HEK293 (cell line): ENCODE measurements around the gene MRTFB.

Experiments
- CTCF ChIA-PET: fragments of 350-600 bp; formaldehyde crosslinking; extraction: SDS; loops from one replicate; lab custom pipeline; 2021; ENCODE audit warnings: antibody characterized with exemption; lab: Yijun Ruan, JAX
- POLR2A ChIA-PET: fragments of 300-600 bp; formaldehyde crosslinking; extraction: SDS; loops from one replicate; lab custom pipeline; 2020; ENCODE audit warnings: antibody characterized with exemption, inconsistent platforms; lab: Yijun Ruan, JAX
- H3K27ac ChIP-seq: fragments of 200-500 bp; sonication (Bioruptor generic); 2 replicates; pipeline ENCODE4 v1.5.1; 2014; ENCODE audit warnings: low read depth, low read length, control low read depth, inconsistent platforms; ENCODE audit errors: extremely low read depth
- H3K36me3 ChIP-seq, 2 experiments: fragments of 200-500 bp in 1 of 2; sonication (Bioruptor generic) in 1 of 2; 1 replicate in 1 of 2; 2 replicates in 1 of 2; pipeline ENCODE4 v1.5.1; 2014 to 2017; ENCODE audit warnings: inconsistent platforms in 2 of 2, low read length in 2 of 2; ENCODE audit not compliant: control insufficient read depth in 2 of 2, insufficient read depth in 1 of 2
- H3K4me1 ChIP-seq: fragments of 200-500 bp; sonication (Bioruptor generic); 2 replicates; pipeline ENCODE4 v1.5.1; 2014; ENCODE audit warnings: mild to moderate bottlenecking, low read length, inconsistent platforms; ENCODE audit not compliant: control insufficient read depth, insufficient read depth
- H3K4me3 ChIP-seq: 2 replicates; pipeline ENCODE4 v1.5.1; 2011; ENCODE audit warnings: low read depth, mild to moderate bottlenecking, control low read depth, low read length, moderate library complexity
- H3K9me3 ChIP-seq: fragments of 200-500 bp; sonication (Bioruptor generic); 2 replicates; pipeline ENCODE4 v1.5.1; 2014; ENCODE audit warnings: low read depth, low read length, inconsistent platforms; ENCODE audit not compliant: control insufficient read depth, insufficient read depth
- ATF2 ChIP-seq: fragments of 450-650 bp; formaldehyde crosslinking; IDR thresholded peaks from 2 replicates; pipeline ENCODE4 v1.5.1; 2016; ENCODE audit warnings: missing biosample characterization, missing genetic modification characterization, low read depth
- GLI4 ChIP-seq: fragments of 450-650 bp; formaldehyde crosslinking; IDR thresholded peaks from 2 replicates; pipeline ENCODE4 v1.5.1; 2016; ENCODE audit warnings: missing biosample characterization, missing genetic modification characterization
- GLIS2 ChIP-seq: fragments of 450-650 bp; formaldehyde crosslinking; IDR thresholded peaks from 2 replicates; pipeline ENCODE4 v1.5.1; 2016; ENCODE audit warnings: missing biosample characterization, missing genetic modification characterization
- HOXC10 ChIP-seq: sonication (generic); formaldehyde crosslinking; IDR thresholded peaks from 2 replicates; pipeline ENCODE4 v1.8.1; 2023; ENCODE audit warnings: mild to moderate bottlenecking, missing genetic modification reagents
- PRDM6 ChIP-seq: fragments of 450-650 bp; formaldehyde crosslinking; IDR thresholded peaks from 2 replicates; pipeline ENCODE4 v1.5.1; 2017; ENCODE audit warnings: missing biosample characterization, missing genetic modification characterization
- REST ChIP-seq: fragments of 450-650 bp; formaldehyde crosslinking; IDR thresholded peaks from 2 replicates; pipeline ENCODE4 v1.5.1; 2016; ENCODE audit warnings: missing biosample characterization, missing genetic modification characterization
- WT1 ChIP-seq: fragments of 450-650 bp; formaldehyde crosslinking; IDR thresholded peaks from 2 replicates; pipeline ENCODE4 v1.5.1; 2016; ENCODE audit warnings: missing biosample characterization, missing genetic modification characterization
- ZNF174 ChIP-seq: fragments of 450-650 bp; formaldehyde crosslinking; IDR thresholded peaks from 2 replicates; pipeline ENCODE4 v1.5.0; 2017; ENCODE audit warnings: missing biosample characterization, mild to moderate bottlenecking, missing genetic modification characterization
- ZNF521 ChIP-seq: fragments of 450-650 bp; formaldehyde crosslinking; IDR thresholded peaks from 2 replicates; pipeline ENCODE4 v1.5.1; 2017; ENCODE audit warnings: missing biosample characterization, mild to moderate bottlenecking, missing genetic modification characterization
- ZNF529 ChIP-seq: fragments of 450-650 bp; formaldehyde crosslinking; IDR thresholded peaks from 2 replicates; pipeline ENCODE4 v1.5.1; 2017; ENCODE audit warnings: missing genetic modification characterization, missing biosample characterization; ENCODE audit not compliant: insufficient replicate concordance
- ZNF777 ChIP-seq: fragments of 450-650 bp; formaldehyde crosslinking; IDR thresholded peaks from 2 replicates; pipeline ENCODE4 v1.5.1; 2017; ENCODE audit warnings: missing biosample characterization, missing genetic modification characterization, borderline replicate concordance
- TF ChIP-seq, protein P1 (sequence below): fragments of 450-650 bp; formaldehyde crosslinking; IDR thresholded peaks from 2 replicates; pipeline ENCODE4 v1.5.1; 2017; ENCODE audit warnings: missing biosample characterization, missing genetic modification characterization
- TF ChIP-seq, protein P2 (sequence below): fragments of 450-650 bp; formaldehyde crosslinking; IDR thresholded peaks from 2 replicates; pipeline ENCODE4 v1.5.1; 2016; ENCODE audit warnings: missing biosample characterization, missing genetic modification characterization
- TF ChIP-seq, protein P3 (sequence below): fragments of 450-650 bp; formaldehyde crosslinking; IDR thresholded peaks from 2 replicates; pipeline ENCODE4 v1.5.1; 2016; ENCODE audit warnings: missing biosample characterization, missing genetic modification characterization

The MRTFB gene

DNA sequence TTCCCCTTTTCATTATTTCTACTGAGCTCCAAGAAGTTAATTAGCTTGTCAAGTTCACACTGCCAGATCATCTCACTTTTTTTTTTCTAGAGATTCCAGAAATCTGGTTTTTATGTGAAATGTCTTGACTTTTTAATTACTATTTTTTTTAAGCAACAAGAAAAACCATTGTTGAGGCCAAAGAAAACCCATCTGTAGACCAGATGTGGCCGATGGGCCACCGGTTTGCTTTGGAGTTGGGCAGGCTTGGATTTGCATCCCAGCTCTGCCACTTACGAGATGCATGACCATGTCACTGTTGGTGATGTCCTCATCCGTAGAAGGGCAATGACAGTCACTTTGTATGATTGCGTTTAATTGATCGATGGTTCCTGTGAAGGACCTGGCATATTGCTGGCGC is 34.2 kb upstream of the MRTFB start:
- CTCF ChIA-PET = no interaction called here
- TF ChIP-seq ATF2 (tag by site-specific recombination) (no peak), ZNF174 (tag by site-specific recombination) (no peak), ZNF777 (tag by site-specific recombination) (no peak), ZNF521 (tag by site-specific recombination) (no peak), ZNF529 (tag by site-specific recombination) (no peak)
- TF ChIP-seq, protein P1, sequence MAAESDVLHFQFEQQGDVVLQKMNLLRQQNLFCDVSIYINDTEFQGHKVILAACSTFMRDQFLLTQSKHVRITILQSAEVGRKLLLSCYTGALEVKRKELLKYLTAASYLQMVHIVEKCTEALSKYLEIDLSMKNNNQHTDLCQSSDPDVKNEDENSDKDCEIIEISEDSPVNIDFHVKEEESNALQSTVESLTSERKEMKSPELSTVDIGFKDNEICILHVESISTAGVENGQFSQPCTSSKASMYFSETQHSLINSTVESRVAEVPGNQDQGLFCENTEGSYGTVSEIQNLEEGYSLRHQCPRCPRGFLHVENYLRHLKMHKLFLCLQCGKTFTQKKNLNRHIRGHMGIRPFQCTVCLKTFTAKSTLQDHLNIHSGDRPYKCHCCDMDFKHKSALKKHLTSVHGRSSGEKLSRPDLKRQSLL = no peak
- TF ChIP-seq, protein P2, sequence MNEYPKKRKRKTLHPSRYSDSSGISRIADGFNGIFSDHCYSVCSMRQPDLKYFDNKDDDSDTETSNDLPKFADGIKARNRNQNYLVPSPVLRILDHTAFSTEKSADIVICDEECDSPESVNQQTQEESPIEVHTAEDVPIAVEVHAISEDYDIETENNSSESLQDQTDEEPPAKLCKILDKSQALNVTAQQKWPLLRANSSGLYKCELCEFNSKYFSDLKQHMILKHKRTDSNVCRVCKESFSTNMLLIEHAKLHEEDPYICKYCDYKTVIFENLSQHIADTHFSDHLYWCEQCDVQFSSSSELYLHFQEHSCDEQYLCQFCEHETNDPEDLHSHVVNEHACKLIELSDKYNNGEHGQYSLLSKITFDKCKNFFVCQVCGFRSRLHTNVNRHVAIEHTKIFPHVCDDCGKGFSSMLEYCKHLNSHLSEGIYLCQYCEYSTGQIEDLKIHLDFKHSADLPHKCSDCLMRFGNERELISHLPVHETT (tag by site-specific recombination) = no peak
- TF ChIP-seq, all 188 proteins: peak for 0
- no peaks in the 10 kb centered on the region for H3K36me3 ChIP-seq
- no peak overlapping the region for H3K4me3 ChIP-seq
- H3K27ac ChIP-seq = no peak overlapping the region
- POLR2A ChIA-PET = no interaction called here
- no peaks in the 10 kb centered on the region for H3K9me3 ChIP-seq
- H3K4me1 ChIP-seq = no peaks in the 10 kb centered on the region

- Histone ChIP-seq H3K9me3 (no peaks in the 10 kb centered on the region), H3K27ac (no peak overlapping the region), H3K4me3 (no peak overlapping the region), H3K36me3 (no peaks in the 10 kb centered on the region), H3K4me1 (no peaks in the 10 kb centered on the region)
- ChIA-PET POLR2A (no interaction called here), CTCF (no interaction called here)
- TF ChIP-seq, protein P3, sequence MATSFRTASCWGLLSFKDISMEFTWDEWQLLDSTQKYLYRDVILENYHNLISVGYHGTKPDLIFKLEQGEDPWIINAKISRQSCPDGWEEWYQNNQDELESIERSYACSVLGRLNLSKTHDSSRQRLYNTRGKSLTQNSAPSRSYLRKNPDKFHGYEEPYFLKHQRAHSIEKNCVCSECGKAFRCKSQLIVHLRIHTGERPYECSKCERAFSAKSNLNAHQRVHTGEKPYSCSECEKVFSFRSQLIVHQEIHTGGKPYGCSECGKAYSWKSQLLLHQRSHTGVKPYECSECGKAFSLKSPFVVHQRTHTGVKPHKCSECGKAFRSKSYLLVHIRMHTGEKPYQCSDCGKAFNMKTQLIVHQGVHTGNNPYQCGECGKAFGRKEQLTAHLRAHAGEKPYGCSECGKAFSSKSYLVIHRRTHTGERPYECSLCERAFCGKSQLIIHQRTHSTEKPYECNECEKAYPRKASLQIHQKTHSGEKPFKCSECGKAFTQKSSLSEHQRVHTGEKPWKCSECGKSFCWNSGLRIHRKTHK = no peak
- TF ChIP-seq WT1 (no peak), ZNF777 (tag by site-specific recombination) (no peak), GLIS2 (tag by site-specific recombination) (no peak), HOXC10 (no peak), PRDM6 (tag by site-specific recombination) (no peak), GLI4 (no peak), REST (tag by site-specific recombination) (peak; percentile 60)
These were observed 33.2 kb upstream of the MRTFB start for GRCh38 chr16:14037960-14038359.
